GM18505 (cell line): Measurements from ENCODE around the gene RALGDS.

Experiments used
- ATAC-seq: cut with Tn5 transposase; IDR thresholded peaks from one replicate; pipeline ENCODE4 v1.9.1; 2021; ENCODE audit not compliant: unreplicated experiment
- POLR2A ChIP-seq: IDR thresholded peaks from 4 replicates; pipeline ENCODE4 v1.6.1; 2011; ENCODE audit warnings: borderline replicate concordance; ENCODE audit not compliant: insufficient read depth, insufficient read length; ENCODE audit errors: extremely low read depth

Gene RALGDS

DNA sequence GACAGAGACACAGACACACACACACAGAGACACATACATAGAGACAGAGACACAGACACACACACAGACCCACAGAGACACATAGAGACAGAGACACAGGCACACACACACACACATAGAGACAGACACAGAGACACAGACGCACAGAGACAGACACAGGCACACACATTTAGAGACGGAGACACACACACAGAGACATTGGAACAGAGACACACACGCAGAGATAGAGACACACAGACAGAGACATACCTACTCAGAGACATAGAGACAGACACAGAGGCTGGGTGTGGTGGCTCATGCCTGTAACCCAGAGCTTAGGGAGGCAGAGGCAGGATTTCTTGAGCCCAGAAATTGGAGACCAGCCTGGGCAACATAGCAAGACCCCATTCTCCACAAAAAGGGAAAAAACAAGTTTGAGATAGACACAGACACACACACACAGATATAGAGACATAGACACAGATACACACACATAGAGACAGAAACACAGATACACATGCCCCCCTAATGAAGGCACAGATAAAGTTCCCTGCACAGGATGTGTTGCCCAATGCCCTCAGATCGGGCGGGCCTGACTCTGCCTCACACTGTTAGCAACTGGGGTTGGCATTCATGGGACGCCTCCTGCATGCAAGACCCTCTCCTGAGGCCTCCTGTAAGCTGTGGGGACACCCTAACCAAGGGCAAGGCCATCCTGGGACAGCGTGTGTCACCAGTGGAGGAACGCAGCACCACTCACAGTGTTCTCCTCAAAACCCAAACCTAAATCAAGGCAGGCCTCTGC lies 3.3 kb upstream of the RALGDS start:
- no peak for ATAC-seq
- no peak for TF ChIP-seq POLR2A

DNA sequence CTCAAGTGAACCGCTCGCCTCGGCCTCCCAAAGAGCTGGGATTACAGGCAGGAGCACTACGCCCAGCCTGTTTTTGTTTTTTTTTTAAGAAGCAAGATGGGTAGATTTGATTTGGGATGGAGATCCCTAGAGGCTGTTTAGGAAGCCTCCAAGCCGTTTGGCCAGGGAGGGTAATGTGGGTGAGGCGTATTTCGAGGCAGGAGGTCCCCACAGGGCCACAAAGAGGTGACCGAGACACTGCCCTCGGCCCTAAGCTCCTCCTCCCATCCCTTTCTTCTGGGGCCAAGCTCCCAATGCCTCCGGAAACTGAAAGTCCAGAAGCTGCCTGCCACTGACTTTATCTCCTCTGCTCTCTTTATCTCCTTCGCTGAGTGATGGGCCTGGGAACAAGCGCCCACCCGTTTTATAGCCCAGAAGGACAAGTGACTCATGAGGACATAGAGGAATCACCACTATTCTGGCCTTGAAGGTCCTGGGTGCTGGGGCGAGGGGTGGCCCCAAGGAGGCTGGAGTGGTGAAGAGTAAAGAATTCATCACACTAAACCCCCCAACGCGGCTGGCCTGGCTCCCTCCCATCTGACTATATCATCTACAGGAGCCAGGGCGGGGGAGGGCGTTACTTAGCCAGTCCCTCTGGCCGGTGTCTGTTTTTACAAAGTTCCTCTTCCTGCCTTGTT lies 2.0 kb upstream of the RALGDS start:
- no peak for TF ChIP-seq POLR2A
- no peak for ATAC-seq

DNA sequence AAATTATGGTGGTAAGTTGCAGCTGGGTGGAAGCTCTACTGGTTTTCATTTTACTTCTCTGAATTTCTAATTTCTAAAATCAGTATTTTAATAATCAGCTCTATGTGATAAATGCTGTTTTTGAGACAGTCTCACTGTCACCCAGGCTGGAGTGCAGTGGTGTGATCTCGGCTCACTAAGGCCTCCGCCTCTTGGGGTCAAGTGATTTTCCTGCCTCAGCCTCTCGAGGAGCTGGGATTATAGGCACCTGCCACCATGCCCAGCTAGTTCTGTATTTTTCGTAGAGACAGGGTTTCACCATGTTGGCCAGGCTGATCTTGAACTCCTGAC lies 1.5 kb upstream of the RALGDS start:
- TF ChIP-seq POLR2A = no peak
- no peak for ATAC-seq

DNA sequence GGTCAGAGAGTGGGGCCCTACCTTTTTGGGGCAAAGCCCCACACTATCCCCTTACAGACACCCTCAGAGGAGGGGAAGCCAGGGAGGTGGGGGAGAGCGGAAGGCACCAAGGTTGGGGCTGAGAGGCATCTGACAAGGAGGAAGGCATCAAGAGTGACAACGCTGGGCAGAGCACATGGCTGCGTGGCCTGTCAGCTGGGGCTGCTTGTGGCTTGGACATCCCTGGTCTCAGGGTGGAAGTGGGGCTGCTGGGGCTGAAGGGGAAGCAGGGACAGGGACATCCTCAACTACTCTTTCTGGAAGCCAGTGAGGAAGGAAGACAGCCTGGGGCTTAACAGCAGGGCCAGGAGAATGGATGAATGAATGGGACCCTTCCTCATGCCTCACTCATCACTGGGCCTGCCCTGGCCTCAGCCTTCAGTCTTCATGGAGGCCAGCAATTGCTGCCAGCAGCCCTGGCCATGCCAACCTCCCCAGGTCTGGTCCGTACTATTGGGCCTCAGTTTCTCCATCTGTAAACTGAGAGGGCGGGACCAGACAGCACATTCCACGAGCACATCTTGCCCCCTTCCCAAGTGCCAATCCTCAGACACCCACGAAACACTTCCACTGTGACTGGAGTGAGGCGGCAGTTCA lies 993 bp upstream of the RALGDS start:
- ATAC-seq = no peak
- TF ChIP-seq POLR2A = no peak

DNA sequence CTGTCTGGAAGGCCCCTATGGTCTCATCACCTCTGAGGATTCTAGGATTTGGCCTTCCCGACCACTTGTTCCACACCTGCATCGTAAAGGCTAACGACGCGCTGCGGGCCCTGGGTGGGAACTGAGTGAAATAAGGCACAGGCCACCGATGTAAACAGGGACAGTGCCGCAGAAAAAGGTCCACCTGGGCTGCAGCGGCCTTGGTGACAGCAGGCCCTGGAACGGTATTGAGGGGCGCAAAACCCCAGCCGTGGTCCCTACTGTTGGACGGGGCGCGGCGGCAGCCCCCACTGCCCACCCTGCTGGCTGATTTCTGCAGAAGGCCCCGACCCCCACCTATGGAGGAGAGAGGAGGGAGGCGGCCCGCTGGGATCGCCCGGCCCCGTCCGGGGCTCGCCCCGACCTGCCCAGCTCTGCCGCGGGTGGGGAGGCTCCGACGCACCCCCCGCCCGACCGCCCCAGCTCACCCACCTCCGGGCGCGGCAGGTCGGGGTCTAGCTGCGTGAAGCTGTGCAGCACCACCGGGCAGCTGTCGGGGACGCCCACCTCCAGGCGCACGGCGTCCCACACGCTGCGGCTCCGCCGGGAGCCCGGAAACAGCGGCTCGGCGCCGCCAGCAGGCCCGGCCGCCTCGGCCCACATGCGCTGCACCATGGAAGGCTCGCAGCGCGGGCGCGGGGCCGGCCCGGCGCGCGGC lies 391 bp downstream of the RALGDS start:
- no peak for ATAC-seq
- peak; percentile 50 for TF ChIP-seq POLR2A

DNA sequence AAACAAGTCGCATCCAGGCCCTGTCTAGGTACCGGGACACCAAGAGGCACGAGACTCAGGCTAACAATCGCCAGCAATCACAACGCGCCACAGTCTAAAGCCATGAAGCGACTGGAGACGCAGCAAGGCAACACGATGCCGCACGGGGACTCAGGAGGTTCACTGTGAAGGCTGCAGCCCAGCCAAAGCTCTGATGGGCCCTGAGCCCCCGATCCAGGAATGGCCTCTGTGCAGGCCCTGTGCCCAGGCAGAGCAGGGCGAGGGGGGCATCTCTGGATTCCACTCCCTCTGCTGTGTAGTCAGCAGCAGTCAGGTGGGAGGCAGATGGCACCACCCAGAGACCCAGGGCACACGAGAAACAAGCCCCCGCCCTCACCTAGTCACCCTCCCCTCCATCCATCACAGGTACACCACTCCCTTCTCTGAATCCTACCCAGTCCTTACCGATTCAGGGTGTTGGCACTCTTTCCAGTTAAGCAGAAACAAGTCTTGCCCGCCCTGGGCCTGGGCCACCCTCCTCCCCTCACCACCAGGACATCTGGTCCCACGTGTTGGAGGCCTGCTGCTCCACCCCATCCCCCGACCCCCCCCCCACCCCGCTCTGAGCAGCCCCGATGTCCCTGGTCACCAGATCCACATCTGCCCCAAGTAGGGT lies 1.1 kb downstream of the RALGDS start:
- no peak for ATAC-seq
- TF ChIP-seq POLR2A = no peak

DNA sequence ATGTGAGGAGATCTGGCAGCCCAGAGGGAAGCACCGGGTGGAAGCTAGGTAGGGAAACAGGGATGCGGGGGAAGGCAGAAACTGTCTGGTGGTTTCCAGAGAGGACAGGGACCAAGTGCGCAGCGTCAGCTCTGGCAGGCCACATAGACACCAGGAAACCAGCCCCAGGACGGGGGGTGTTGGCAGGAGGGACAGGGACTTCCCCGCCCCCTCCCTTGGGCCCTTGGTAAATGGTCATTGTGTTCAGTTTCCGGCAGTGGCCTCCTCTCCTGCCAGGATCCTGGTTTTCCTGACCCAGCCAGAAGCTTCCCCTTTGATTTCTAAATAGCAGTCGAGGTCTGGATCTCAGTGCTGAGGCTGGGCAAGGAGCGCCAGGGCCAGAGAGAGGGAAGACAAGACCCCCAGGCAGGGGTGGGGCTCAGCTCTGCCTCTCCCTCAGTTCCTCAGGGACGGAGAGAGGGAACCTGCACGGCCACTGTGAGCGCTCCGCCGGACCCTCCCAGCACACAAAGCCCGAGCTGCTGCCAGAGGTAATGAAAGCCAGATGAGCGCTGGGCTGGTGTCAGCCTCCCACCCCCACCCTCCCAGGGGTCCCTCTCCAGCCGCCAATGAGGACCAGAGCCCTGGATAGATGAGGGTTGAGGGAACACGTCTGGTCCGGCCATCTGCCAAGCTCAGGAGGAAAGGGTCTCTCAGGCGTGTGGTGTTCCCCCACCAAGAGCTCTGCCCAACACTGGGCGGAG lies 1.8 kb downstream of the RALGDS start:
- TF ChIP-seq POLR2A = no peak
- no peak for ATAC-seq

DNA sequence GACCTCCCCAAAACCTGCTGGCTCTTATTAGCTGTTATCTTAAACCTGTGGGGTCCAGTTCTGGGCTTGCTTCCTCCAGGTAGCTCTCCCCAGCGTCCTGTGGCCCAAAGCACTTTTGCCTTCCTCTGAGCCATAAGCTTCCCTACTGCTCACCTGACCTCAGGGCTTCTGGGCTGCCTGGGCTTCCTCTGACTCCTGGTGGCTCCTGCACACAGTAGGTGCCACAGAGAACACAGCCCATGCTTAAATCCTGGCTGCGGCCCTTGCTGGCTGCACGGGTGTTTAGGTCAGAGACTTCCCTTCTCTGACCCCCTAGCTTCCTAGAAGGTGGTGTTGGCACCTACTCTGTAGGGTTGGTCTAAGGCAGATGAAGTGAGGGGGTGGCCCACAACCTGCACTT lies 2.5 kb downstream of the RALGDS start:
- no peak for ATAC-seq
- TF ChIP-seq POLR2A = no peak

DNA sequence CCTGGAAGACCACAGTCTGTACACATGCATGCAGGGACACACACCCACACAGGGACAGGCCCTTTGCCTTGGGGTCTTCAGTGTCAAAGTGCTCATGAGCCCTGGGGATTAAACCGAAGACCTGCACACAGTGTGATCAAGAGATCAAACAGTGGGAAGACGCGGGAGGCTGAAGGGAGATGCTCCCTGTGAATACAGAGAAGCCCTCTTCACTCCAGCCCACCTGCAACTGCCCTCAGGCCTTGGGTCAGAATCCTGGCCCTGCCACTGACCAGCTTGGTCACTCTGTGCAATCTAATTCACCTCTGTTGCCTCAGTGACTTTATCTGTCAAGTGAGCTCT lies 2.9 kb downstream of the RALGDS start:
- no peak for TF ChIP-seq POLR2A
- no peak for ATAC-seq

DNA sequence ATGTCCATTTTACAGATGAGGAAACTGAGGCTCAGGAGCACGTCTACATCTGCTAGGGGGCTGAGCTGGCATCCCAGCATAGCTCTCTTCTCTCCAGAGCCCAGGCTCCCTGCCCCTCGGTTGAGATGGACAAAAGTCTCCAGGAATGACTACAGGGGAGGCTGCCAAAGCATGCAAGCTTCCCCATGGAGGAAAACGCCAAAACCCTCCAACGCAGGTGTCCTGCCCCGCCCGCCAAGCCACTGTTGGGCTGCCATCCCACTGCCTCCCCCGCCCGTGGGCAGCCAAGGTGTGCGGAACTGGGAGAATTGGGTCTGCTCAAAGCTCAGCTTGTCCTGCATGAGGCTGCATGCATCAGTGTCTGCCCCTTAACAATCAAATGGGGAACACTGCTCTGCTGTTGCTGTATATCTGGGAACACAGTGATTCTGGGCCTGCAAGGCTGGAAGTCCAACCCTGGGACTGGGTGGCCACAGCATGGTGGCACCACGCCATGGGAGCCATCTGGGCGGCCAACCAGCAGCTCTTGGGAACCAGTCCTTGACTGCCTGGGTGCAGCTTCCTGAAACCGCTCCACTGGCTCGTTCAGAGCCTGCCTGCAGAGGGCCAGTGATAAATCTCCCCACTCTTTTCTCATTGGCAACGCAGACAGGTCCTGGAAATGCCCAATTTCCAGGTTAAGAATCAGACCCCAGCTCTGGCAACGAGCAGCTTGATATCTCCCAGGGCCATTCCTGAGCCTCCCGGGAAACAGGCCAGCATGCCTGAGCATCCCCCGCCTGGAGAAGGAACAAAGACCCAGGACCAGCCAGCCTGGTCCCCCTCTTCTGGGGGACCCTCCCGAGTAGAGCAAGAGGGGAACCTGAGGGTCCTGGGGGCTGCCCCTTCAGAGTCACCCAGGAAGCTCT lies 3.5 kb downstream of the RALGDS start:
- no peak for TF ChIP-seq POLR2A

DNA sequence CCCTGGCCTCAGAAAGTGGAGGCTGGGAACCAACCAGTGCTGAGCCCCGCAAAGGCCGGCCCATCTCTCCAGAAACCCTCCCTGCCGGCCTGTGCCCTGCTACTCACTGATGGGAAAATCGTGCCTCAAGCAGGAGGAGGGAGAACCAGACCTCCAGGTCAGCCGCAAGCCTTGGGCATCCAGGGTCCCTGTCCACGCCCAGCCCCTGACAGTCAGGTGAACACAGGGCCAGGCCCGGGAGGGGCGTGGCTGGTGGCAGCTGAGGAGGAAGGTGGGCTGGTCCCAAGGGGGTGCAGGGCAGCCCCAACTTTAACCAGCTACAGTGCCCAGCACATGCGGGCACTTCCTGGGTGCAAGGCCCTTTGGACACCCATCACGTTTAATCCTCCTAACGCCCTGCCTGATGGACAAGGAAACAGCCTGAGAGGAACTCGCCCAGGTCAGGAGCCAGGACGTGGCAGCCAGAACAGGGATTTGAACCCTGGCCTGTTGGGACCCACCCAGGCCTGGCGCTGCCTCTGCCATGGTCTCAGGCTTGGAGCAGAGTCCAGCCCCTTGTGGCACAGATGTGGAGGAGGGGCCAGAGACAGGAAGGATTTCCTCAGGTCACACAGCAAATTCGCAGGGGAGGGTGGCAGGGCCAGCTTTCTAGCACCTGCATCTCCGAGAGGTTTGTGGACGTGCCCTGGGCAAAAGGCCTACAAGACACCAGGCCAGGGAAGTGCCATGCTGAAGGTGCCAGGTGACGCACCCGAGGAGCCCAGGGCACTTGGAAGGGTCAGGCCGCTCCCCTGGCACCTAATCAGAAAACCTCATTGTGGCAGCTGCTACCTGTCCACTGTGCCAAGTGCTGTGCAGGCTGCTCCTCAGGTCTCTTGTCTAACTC lies 4.5 kb downstream of the RALGDS start:
- no peak for ATAC-seq
- no peak for TF ChIP-seq POLR2A

More for the DNA sequence above, 3.5 kb downstream of the RALGDS start:
- no peak for ATAC-seq
